HPDE6-E6E7 (cell line): Measurements from ENCODE around the gene AK5.

Source experiments
- DNase-seq: peaks from one replicate; pipeline ENCODE4 v3.0.0; 2011; ENCODE audit warnings: missing footprints; ENCODE audit errors: extremely low spot score

The AK5 gene

DNA sequence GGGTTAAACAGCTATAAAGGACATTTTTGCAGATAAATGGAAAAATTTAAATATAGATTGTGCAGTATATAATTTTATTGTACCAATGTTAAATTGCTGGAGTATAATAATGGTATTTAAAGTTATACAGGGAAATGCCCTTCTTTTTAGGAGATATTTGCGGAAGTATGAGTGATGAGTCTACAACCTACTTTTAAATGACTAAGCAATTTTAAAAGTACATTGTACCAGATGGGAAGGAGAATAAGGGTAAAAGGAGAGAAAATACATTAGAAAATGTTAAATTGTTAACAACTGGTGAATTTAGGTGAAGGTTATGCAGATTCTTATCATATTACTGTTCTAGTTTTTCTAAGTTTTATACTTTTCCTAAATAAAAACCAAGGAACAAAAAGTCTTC, 308.8 kb downstream of the AK5 start:
- no peak for DNase-seq

DNA sequence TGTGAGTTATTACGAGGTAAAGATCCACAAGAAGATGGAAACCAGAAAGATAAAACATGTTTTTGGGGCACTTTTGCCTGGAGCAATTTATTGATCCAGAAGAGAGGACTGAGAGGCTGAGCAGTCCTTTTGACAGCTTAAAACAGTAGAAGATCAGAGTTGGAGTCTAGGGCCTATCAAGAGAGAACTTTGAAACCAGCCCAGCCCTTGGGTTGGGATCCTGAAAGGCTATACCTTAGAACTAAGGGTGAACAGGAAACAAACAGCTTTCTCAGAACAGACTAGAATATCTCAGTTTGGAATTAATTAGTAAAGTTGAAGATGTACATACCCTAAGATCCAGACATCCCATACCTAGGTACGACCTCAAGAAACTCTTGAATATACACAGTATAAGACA, 311.1 kb downstream of the AK5 start:
- no peak for DNase-seq

DNA sequence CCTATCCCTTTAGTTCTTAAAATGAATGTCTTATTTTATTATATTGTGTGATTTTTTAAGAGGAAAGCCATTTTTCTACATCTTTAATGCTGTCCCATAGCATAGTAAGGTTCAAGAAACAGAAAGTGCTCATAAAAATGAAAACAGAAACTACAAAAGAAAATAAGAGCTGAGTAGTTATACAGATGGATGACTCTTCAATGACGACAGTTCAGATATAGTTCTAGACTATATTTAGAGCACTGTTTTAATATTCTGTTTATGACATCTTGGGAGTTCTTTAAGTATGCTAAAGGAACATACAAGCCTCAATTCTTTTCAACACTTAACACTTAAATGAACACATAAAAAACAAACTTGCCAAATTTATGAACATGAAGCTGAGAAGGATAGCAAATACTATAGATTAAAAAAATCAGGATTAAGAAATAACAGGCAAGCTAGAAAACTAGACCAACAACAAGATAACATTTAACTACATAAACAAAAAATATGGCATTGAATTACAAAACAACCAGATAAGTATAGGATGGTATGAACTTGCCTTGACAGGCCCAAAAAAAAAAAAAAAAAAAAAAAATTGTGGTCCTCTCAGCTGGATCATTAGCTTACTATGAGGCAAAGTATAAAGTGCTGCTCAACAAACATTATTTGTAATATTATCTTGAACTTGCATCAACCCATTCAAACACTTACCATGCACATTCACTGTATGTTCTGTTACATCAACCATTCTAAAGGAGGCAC, 312.7 kb downstream of the AK5 start:
- DNase-seq, result no peak

DNA sequence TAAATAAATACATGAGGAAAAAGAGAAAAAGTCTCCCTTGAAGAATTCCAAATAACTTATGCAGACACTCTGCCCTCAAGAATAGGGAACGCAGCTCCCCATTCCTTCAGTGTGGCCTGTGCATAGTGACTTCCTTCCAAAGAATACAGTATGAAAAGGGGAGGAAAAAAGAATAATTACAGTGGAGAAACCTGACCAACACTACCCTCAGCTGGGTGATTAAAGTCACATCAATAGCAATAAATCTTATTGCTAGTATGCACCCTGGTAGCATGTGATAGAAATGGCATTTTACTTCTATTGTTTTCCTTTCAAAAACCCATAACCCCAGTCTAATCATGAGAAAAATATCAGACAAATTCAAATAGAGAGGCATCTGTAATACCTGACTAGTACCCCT, 315.5 kb downstream of the AK5 start:
- no peak for DNase-seq

DNA sequence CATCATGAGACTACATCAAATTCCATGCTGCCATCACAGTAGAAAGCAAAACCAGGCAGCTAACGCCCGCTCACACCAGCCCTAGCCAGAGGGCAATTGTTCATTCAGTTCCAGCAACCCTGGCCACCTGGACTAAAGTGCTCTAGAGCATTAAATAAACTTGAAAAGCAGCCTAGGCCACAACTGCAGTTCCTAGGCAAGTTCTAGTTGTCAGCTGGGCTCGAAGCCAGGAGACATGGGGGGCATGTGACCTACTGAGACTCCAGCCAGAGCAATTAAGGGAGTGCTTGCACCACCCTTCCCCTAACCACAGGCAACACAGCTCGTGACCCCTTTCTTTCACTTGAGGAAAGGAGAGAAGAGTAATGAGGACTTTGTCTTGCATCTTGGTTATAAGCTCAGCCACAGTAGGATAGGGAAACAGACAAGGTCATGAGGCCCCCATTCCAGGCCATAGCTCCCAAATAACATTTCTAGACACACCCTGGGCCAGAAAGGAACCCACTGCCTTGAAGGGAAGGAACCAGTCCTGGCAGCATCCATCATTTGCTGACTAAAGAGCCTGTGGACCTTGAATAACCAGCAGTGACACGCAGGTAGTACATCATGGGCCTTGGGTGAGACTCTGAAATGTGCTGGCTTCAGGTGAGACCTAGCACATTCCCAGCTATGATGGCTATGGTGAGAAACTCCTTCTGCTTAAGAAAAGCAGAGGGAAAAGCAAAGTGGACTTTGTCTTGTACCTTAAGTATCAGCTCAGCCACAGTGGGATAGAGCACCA, 323.6 kb downstream of the AK5 start:
- DNase-seq, result no peak

DNA sequence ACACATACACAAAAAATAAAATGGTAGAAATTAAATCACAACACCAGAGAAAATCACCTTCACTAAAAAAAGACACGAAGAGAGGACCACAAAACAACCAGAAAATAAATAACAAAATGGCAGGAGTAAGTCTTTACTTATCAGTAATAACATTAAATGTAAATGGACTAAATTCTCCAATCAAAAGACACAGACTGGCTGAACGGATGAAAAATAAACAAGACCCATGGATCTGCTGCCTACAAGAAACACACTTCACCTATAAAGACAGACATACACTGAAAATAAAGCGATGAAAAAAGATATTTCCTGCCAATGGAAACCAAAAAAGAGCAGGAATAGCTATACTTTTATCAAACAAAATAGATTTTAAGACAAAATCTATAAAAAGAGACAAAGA, 327.1 kb downstream of the AK5 start:
- no peak for DNase-seq
